HG03442 (cell line): ENCODE data around the gene MYO6.

ENCODE experiments used
- ATAC-seq: cut with Tn5 transposase; IDR thresholded peaks from one replicate; pipeline ENCODE4 v1.9.1; 2021; ENCODE audit warnings: mild to moderate bottlenecking, moderate library complexity; ENCODE audit not compliant: unreplicated experiment

The MYO6 gene

GRCh38 chr6:75819776-75820487 lies 70.9 kb downstream of the MYO6 start:
- ATAC-seq: no peak

GRCh38 chr6:75824160-75824559 lies 75.1 kb downstream of the MYO6 start:
- peak; percentile 85 for ATAC-seq

GRCh38 chr6:75827163-75827562 lies 78.1 kb downstream of the MYO6 start:
- ATAC-seq: no peak

GRCh38 chr6:75830959-75831885 lies 82.2 kb downstream of the MYO6 start:
- peak; percentile 91 for ATAC-seq

GRCh38 chr6:75834447-75834846 lies 85.4 kb downstream of the MYO6 start:
- no peak for ATAC-seq

GRCh38 chr6:75842191-75842590 lies 93.2 kb downstream of the MYO6 start:
- no peak for ATAC-seq

- ATAC-seq: no peak
Measured at GRCh38 chr6:75842732-75843131, 93.7 kb downstream of the MYO6 start.

- ATAC-seq: no peak
Measured at GRCh38 chr6:75843396-75843795, 94.4 kb downstream of the MYO6 start.

GRCh38 chr6:75848274-75848673 lies 99.2 kb downstream of the MYO6 start:
- no peak for ATAC-seq

GRCh38 chr6:75849329-75850025 lies 100.4 kb downstream of the MYO6 start:
- ATAC-seq: no peak

- no peak for ATAC-seq
Measured at GRCh38 chr6:75850026-75850833, 101.2 kb downstream of the MYO6 start.

- peak; percentile 45 for ATAC-seq
Measured at GRCh38 chr6:75852721-75853120, 103.7 kb downstream of the MYO6 start.

GRCh38 chr6:75853806-75854205 lies 104.8 kb downstream of the MYO6 start:
- no peak for ATAC-seq

GRCh38 chr6:75855052-75855451 lies 106.0 kb downstream of the MYO6 start:
- no peak for ATAC-seq

GRCh38 chr6:75856902-75857301 lies 107.9 kb downstream of the MYO6 start:
- ATAC-seq: no peak

GRCh38 chr6:75863001-75863400 lies 114.0 kb downstream of the MYO6 start:
- no peak for ATAC-seq

GRCh38 chr6:75863784-75864183 lies 114.7 kb downstream of the MYO6 start:
- no peak for ATAC-seq

- no peak for ATAC-seq
Measured at GRCh38 chr6:75864446-75864845, 115.4 kb downstream of the MYO6 start.

GRCh38 chr6:75870389-75870788 lies 121.3 kb downstream of the MYO6 start:
- ATAC-seq: no peak

GRCh38 chr6:75874224-75874623 lies 125.2 kb downstream of the MYO6 start:
- ATAC-seq: no peak

GRCh38 chr6:75876152-75876551 lies 127.1 kb downstream of the MYO6 start:
- no peak for ATAC-seq
